ENCODE results near the gene CHRM1.

The CHRM1 gene
- long read RNA-seq: 0 reads

GRCh38 chr11:62921201-62921572 lies at the start of gene CHRM1:
CHRM1 (minus strand) TSS chr11:62921363; CDS start chr11:62911100, 10,263 bp downstream.
- Histone ChIP-seq H3K4me3 (replicated peaks; ENCODE audit: insufficient read depth, low read length) (no peak within 1 kb of the TSS), H3K27me3 (ENCODE audit: insufficient read depth, poor library complexity, severe bottlenecking) (peaks cover 58% of the 10 kb centered on the region), H3K27ac (replicated peaks) (no peak within 1 kb of the TSS)
- TF ChIP-seq REST (IDR thresholded peaks at IDR 0.05; ENCODE audit: insufficient replicate concordance, low read depth) (no peak), GABPA (IDR thresholded peaks at IDR 0.05; ENCODE audit: low read depth) (no peak), SPI1 (IDR thresholded peaks at IDR 0.05; ENCODE audit: borderline replicate concordance, low read depth) (no peak)
- TF ChIP-seq, protein P1, sequence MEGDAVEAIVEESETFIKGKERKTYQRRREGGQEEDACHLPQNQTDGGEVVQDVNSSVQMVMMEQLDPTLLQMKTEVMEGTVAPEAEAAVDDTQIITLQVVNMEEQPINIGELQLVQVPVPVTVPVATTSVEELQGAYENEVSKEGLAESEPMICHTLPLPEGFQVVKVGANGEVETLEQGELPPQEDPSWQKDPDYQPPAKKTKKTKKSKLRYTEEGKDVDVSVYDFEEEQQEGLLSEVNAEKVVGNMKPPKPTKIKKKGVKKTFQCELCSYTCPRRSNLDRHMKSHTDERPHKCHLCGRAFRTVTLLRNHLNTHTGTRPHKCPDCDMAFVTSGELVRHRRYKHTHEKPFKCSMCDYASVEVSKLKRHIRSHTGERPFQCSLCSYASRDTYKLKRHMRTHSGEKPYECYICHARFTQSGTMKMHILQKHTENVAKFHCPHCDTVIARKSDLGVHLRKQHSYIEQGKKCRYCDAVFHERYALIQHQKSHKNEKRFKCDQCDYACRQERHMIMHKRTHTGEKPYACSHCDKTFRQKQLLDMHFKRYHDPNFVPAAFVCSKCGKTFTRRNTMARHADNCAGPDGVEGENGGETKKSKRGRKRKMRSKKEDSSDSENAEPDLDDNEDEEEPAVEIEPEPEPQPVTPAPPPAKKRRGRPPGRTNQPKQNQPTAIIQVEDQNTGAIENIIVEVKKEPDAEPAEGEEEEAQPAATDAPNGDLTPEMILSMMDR (IDR thresholded peaks at IDR 0.05; ENCODE audit: insufficient read depth, low read length): no peak
- DNase-seq (ENCODE audit: low read depth in 1 of 2, low spot score in 1 of 2): no peak

DNA sequence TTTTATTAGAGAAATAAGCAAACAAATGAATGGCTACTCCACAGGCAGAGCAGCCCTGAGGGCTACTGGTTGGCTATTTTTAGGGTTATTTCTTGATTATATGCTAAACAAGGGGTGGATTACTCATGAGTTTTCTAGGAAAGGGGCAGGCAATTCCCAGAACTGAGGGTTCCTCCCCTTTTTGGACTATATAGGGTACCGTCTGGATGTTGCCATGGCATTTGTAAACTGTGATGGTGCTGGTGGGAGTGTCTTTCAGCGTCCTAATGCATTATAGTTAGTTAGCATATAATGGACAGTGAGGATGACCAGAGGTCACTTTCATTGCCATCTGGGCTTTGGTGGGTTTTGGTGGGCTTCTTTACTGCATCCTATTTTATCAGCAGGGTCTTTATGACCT lies 44.4 kb upstream of the CHRM1 start:
- DNase-seq (ENCODE audit: low read depth in 1 of 2, low spot score in 1 of 2): no peak
- TF ChIP-seq REST (IDR thresholded peaks at IDR 0.05; ENCODE audit: insufficient replicate concordance, low read depth) (no peak), GABPA (IDR thresholded peaks at IDR 0.05; ENCODE audit: low read depth) (no peak), SPI1 (IDR thresholded peaks at IDR 0.05; ENCODE audit: borderline replicate concordance, low read depth) (no peak), POLR2AphosphoS5 (IDR thresholded peaks at IDR 0.05; ENCODE audit: low read depth) (no peak)
- TF ChIP-seq, protein P1 (IDR thresholded peaks at IDR 0.05; ENCODE audit: insufficient read depth, low read length): no peak
- Histone ChIP-seq H3K27ac (replicated peaks) (no peak overlapping the region), H3K27me3 (ENCODE audit: insufficient read depth, poor library complexity, severe bottlenecking) (peaks cover 11% of the 10 kb centered on the region), H3K4me3 (replicated peaks; ENCODE audit: insufficient read depth, low read length) (no peak overlapping the region)

- Histone ChIP-seq H3K27ac (replicated peaks) (no peak overlapping the region), H3K4me3 (replicated peaks; ENCODE audit: insufficient read depth, low read length) (no peak overlapping the region), H3K27me3 (ENCODE audit: insufficient read depth, poor library complexity, severe bottlenecking) (peaks cover 2% of the 10 kb centered on the region)
- no peak for DNase-seq (ENCODE audit: low read depth in 1 of 2, low spot score in 1 of 2)
- TF ChIP-seq REST (IDR thresholded peaks at IDR 0.05; ENCODE audit: insufficient replicate concordance, low read depth) (no peak), POLR2AphosphoS5 (IDR thresholded peaks at IDR 0.05; ENCODE audit: low read depth) (no peak), SPI1 (IDR thresholded peaks at IDR 0.05; ENCODE audit: borderline replicate concordance, low read depth) (no peak), GABPA (IDR thresholded peaks at IDR 0.05; ENCODE audit: low read depth) (no peak)
- TF ChIP-seq, protein P1 (IDR thresholded peaks at IDR 0.05; ENCODE audit: insufficient read depth, low read length): no peak
These were observed 41.2 kb upstream of the CHRM1 start for GRCh38 chr11:62962391-62962790.

Measured in HL-60 (cell line).